Astrocyte of the cerebellum (primary cell): ENCODE results near the gene DNAJB2.

Experiments used
- DNase-seq: peaks from one replicate; pipeline ENCODE4 v3.0.0-alpha.2; 2011; ENCODE audit warnings: low read depth
- H3K4me3 ChIP-seq: 2 replicates; pipeline ENCODE4 v1.5.1; 2011; ENCODE audit warnings: mild to moderate bottlenecking, low read depth, low read length, moderate library complexity
- in situ Hi-C: cut with HindIII; loops from 2 replicates; pipeline ENCODE4 v1.10.0; 2017; ENCODE audit warnings: low sequenced_read_pairs
- TF ChIP-seq, protein P1 (sequence below): IDR thresholded peaks from 2 replicates; pipeline ENCODE4 v1.5.1; 2012; ENCODE audit warnings: low read length, low read depth, moderate library complexity, mild to moderate bottlenecking; ENCODE audit errors: missing control alignments

Gene DNAJB2

DNA sequence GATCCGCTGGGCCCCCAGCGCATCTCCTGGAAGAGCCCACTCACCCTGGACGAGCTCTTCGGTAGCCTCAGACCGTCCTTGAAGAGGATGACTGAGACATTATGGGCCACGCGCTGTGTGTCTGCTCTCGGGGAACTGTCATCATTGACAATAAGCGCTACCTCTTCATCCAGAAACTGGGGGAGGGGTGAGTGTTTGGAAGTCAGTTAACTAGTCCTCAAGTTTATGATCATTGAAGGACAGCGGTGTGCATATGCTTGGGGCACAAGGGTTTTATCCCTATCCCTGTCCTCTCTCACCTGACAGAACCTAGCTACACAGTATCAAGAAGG is 33.3 kb upstream of the DNAJB2 start:
- no peak for DNase-seq
- TF ChIP-seq, protein P1, sequence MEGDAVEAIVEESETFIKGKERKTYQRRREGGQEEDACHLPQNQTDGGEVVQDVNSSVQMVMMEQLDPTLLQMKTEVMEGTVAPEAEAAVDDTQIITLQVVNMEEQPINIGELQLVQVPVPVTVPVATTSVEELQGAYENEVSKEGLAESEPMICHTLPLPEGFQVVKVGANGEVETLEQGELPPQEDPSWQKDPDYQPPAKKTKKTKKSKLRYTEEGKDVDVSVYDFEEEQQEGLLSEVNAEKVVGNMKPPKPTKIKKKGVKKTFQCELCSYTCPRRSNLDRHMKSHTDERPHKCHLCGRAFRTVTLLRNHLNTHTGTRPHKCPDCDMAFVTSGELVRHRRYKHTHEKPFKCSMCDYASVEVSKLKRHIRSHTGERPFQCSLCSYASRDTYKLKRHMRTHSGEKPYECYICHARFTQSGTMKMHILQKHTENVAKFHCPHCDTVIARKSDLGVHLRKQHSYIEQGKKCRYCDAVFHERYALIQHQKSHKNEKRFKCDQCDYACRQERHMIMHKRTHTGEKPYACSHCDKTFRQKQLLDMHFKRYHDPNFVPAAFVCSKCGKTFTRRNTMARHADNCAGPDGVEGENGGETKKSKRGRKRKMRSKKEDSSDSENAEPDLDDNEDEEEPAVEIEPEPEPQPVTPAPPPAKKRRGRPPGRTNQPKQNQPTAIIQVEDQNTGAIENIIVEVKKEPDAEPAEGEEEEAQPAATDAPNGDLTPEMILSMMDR = no peak
- in situ Hi-C loops = loop anchor here (10.0 kb wide), 1 partner anchor 119 kb away; no protein-coding TSS in a partner anchor
- H3K4me3 ChIP-seq = peak overlapping the region; percentile 91

DNA sequence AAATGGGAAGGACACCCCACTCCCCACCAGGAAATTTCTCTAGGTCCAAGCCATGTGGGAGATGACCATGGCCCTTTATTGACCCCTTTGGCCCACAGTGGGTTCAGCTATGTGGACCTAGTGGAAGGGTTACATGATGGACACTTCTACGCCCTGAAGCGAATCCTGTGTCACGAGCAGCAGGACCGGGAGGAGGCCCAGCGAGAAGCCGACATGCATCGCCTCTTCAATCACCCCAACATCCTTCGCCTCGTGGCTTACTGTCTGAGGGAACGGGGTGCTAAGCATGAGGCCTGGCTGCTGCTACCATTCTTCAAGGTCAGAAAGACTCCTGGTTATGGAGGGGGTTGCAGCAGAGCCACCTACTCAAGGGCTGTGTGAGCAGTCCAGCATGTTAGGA is 32.6 kb upstream of the DNAJB2 start:
- TF ChIP-seq, protein P1 = no peak
- in situ Hi-C loops = loop anchor here (10.0 kb wide), 1 partner anchor 118 kb away; no protein-coding TSS in a partner anchor
- H3K4me3 ChIP-seq = no peak overlapping the region
- DNase-seq = no peak

- H3K4me3 ChIP-seq = no peak overlapping the region
- no peak for DNase-seq
- in situ Hi-C loops = loop anchor here (10.0 kb wide), 1 partner anchor 117 kb away; no protein-coding TSS in a partner anchor
- TF ChIP-seq, protein P1 = no peak
Measured at GRCh38 chr2:219247678-219248642, 31.2 kb upstream of the DNAJB2 start.

DNA sequence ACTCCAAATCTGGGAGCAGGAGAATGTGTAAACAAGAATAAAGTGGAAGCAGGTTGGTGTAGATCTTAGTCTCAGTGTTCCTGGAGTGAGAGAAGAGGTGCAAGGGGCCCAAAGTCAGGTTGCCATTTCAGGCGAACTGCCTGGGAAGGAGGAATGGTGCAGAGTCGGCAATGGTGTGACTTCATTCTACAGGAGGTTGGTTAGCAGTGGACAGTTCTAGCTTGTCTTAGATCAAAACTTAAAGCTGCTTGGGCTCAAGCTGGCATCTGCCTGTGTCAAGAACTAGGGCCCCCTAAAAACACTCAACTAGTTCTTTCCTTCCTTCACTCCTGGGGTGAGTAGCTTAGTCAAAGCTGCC is 30.3 kb upstream of the DNAJB2 start:
- DNase-seq = no peak
- TF ChIP-seq, protein P1 = no peak
- H3K4me3 ChIP-seq = no peak overlapping the region
- in situ Hi-C loops = loop anchor here (10.0 kb wide), 1 partner anchor 116 kb away; no protein-coding TSS in a partner anchor

- TF ChIP-seq, protein P1 = no peak
- peak; percentile 34 for DNase-seq
- in situ Hi-C loops = loop anchor here (10.0 kb wide), 1 partner anchor 115 kb away; no protein-coding TSS in a partner anchor
- no peak overlapping the region for H3K4me3 ChIP-seq
Measured at GRCh38 chr2:219249203-219249980, 29.8 kb upstream of the DNAJB2 start.

GRCh38 chr2:219250049-219250781 is 29.0 kb upstream of the DNAJB2 start:
- TF ChIP-seq, protein P1 = no peak
- no peak for DNase-seq
- no peak overlapping the region for H3K4me3 ChIP-seq
- in situ Hi-C loops = no loop called here
